NCI-H2107 (cell line): ENCODE results near the gene CXCL12.

Source experiments
- DNase-seq: peaks from one replicate; lab custom pipeline; 2025; lab: John Stamatoyannopoulos, UW

Gene CXCL12

DNA sequence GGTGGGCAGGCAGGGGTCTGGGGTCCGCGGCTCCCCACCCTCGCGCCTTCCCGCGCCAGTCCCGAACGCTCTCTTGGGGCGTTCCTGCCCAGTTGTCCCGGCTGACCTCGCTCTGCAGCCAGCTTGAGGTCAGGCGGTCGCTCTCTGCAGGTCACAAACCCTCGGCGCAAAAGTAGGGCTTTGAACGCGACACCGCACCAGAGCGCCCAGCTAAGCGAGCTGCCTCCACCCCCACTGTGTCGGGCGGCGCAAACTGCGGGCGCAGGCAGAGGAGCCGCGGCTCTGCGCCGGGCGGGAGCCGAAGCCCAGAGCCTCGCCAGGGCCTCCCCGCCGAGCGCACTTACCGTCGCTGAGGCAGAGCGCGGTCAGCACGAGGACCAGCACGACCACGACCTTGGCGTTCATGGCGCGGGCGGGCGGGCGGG, 284 bp downstream of the CXCL12 start:
- DNase-seq = no peak

DNA sequence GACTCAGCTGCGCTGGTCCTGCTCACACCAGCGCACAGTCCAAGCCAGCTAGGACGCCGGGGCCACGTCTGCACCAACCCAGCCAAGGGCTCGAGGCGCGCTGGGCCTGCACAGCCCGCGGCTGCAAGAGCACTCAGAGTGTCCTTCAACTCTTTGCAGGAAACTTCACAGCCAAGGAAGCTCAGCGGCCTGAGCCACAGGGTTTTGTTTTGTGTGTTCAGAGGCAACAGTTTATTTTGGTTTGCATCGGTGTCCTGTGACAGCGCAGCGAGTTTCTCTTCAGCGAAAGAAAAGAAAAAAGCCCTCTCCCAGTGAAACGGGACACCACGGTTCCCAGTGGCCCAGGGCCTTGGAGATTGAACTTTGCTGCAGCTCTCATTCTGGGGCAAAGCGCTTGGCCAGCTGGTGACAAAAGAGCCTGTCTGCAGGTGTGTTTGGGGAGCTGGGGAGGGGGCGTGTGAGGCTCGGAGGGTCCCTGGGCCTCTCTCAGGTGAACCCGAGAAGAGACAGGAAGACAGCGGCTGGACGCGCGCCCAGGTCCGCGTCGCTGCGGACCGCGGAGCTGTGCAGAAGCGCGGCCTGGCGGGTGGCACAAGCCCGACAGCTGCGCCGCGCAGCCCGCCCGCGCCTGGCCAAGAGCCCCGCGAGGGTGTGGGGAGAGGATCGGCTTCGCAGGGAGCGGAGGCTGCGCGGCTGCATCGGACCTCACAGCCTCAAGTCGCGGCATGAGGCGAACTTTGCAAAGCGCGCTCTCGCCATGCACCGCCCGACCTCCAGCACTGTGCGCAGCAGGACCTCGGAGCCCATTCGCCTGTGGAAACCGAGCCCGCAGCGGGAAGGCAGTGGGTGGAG, 922 bp downstream of the CXCL12 start:
- no peak for DNase-seq

DNA sequence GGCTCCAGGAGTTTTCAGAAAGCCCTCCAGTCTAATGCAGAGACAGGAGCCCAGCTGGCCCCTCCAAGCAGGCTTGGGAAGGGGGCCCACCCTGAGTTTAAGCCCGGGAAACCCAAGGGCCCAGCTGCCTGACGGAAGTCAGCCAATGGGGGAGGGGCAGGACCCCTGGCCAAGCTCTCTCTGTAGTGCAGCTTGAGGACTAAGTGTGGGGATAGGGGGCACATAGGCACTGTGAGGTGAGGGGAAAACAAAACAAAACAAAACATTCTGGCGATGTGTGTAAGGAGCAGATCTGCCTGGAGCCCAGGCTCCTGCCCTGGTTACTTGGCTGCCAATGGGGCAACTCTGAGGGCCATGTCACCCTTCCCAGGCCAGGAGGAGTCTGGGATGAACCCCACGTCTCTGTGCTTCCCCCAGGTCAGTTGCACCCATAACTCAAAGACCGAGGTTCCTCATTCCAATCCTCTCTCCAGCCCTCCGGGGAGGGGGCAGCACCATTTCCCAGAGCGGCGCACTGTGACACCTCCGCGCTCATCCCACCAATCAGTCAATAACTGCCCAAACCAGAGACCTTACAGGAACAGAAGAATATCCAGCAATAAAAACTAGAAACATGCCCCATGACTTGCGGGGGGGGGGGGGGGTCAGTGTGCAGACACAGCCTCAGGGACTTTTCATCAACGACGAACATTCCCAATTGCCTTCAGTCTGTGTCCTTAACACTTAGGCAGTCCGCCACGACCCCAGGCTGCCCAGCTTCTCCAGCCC, 1.7 kb downstream of the CXCL12 start:
- no peak for DNase-seq

DNA sequence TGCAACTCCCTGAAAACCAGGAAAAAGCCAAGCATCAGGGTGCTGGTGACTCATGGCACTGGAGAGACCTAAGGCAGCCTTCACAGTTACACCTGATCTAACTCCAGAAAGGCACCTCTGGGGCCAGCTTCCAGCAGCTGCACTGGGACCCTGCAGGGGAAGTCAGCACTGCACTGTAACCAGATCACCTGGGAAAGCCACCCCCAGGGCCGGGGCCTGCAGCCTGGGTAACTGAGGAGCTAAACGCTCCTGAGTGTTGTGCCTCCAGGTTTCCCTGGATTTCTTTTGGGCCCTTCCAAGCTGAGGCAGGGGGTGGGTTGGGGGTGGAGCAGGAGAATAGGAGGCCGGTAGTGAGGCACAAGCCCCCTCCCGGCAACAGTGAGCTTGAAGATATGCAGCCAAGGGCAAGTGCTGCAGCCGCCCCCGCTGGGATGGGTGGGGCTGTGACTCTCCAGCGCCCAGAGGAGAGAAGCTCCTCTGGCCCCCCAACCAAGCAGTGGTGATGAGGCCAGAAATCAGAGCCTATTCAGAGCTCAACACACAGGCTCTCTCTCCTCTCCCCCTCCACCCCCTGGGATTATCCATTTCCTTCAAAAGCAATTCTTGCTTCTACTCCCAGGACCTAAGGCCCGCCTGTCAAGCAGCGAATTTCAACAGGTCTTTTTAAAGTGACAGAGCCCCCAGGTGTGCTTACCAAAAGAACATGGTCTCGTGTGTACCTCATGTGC, 2.6 kb downstream of the CXCL12 start:
- no peak for DNase-seq

DNA sequence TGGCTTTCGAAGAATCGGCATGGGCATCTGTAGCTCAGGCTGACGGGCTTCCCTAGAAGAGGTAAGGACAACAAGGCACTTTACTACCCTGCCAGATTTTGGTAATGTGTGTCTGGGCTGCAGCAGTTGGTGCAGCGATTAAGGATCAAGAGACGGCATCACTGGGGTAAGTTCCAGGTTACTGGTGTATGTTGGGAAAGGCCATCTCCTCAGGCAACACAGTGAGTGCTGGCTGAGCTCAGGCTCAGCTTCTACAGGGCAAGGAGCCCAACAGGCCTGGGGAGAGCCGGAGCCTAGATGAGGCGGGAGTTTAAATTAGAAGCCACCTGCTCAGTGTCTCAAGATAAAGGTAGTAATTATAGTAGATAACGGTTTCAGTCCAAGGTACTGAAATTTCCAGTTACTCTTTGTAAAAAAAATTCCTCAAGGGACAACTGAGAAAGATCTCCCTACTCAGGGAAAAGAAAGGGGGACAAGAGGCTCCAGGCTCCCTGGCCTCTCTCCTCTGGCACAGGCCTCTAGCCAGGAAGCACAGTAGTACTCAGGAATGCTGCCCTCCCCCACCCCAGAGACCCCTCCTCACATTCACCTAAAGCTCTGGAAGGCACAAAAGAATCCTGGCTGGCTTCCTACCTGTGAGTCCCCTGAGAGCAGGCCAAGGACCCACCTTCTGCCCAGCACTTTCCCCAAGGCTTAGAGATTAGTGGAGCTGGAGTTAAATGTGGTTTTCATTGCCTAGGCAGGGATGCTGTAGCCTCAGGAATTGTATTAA, 3.9 kb downstream of the CXCL12 start:
- DNase-seq = no peak

DNA sequence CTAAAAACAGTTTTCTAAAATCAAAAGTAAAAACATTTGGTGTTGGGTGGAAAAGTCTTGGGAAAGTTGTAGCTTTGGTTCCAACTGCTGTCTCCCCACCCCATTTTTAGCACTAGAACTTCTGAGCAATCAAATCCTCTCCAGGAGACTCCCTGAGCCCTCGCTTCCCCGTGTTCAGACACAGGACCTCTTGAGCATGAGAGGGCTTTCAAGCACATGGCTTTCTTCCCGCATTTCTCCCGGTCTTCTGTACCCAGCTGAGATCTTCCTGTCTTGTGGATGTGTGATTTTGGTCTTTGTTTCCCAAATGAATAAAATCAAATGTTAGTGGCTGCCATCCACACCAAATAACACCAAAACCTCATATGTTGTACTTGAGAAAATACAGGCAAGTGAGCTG, 5.0 kb downstream of the CXCL12 start:
- no peak for DNase-seq

DNA sequence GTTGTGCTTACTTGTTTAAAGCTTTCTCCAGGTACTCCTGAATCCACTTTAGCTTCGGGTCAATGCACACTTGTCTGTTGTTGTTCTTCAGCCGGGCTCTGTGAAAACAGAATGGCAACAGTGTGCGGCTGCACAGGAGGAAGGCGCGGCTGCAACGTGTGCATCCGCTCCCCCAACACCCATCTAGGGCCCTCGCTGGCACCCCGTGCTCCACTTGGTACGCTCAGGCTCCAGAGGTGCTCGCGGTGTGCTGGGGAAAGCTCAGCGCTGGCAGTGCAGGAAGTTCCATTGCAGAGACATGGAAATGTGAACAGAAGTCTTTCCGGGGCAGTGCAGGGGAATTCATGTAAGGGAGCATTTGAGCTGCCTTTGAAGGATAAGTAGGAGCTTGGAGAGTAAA, 6.3 kb downstream of the CXCL12 start:
- no peak for DNase-seq

DNA sequence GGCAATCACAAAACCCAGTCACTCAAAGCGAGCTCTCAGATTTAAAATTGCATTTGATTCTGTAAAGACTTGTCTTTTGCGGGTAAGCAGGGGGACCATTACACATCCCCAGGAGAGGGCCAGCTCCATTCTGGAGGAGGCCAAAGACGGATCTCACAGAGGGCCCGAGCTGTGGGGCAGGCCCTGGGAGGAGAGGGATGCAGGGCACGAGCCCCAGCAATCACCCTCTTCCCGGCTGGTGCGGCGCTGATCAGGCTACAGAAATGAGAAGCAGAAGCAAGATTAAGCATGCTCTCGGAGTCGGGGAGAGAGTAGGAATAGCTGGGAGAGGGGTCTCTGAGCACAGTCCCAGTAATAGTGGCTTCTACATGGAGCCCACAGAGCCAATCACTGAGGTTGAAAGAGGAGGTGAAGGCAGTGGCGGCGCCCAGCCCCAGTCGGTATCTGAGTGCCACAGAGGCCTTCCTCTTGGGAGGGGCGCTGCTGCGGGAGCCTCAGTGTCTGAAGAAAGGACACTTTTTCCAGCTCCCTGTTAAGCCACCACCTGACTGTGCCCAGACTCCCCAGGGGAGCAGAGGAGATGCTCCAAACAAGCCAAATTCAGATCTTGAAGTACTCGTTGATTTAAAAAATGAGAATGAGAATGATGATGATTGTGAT, 7.1 kb downstream of the CXCL12 start:
- DNase-seq = no peak

DNA sequence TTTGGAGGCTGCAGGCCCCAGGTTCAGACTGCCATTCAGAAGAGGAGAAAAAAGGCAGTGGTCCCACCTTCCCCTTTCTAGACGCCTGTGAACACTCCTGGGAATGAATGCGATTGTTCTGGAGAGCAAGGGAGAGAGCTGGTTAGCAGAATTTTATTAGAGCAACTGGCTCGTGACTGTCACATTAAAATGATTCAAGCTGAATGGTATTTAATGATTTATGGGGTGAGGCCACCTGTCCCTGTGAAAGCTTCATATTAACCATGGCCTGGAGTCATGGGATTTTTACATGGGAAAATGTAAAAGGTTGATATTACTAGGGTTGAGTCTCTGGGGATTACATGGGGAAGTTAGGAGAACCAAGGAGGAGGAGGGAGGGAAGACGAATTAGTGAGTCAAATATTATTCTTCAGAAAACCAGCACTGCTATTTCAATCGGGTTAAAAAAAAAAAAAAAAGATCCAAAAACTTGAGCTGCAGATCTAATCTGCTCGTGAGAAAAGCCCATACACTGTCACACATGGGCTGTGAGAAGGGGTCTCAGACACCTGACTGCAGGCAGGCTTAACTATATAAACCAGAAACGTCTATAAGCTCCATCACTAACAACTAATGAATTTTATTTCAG, 8.3 kb downstream of the CXCL12 start:
- no peak for DNase-seq

DNA sequence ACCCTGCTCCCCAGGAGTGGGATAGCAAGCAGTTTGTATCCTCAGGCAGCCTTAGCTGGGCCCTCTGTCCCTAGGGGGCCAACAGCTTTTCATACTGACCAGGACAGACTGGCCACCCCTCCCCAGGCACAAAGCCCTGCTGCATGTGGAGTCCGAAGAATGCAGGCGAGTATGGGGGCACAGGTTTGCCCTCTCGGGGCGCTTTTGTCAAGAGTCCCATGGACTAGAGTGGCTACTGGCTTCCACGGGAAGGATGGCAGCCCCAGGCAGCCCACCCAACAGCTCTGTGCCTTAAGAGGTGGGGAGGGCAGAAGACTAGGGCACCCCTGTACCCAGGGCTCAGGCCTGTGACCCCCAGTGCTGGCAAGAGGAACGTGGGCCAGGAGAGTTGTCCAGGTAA, 10.7 kb downstream of the CXCL12 start:
- DNase-seq = no peak

DNA sequence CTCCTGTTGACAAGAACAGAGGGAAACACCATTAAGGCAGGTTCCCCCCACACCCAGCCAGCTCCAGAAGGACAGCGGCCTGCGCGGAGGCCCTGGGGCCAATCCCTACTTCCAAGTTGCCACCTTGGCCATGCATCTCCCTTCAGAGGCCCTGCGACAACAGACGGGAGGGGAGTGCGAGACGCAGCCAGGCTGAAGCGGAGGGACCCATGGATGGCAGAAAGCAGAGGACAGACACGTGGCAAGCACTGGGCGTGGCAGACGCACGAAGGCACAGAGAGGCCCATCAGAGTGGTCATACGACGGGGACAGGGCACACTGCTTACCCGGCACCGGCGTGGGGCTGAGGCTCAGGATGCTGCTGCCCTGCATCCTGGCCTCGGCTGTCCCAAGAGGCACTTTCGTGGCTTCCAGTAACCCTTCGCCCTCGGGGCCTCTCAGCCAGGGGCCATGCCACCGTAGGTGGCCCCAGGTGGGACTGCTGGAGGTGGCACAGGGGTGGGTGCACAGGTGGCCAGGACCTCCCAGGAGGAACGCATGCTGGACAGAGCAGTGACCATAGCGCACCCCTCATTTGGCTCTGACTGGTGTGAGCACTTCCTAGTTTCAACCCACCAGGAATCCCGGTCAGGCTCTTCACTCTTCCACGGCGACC, 11.4 kb downstream of the CXCL12 start:
- DNase-seq = no peak

DNA sequence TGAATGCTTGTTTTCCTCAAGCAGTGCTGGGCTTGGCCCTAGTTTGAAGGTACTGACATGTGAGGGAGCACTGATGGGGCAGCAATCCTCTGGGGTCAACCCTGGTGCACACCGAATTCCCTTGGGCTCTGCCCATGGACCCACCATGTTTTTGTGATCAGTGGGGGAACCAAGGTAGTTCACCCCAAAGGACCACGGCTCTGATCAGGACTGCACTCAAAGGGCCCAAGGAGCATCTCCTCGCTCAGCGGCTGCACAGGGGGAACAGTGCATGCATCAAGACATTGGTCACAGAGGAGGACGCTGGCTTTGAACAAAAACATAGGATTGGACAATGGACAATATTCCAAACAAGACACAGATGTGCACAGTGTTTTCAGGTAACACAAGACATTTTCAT, 12.7 kb downstream of the CXCL12 start:
- no peak for DNase-seq

DNA sequence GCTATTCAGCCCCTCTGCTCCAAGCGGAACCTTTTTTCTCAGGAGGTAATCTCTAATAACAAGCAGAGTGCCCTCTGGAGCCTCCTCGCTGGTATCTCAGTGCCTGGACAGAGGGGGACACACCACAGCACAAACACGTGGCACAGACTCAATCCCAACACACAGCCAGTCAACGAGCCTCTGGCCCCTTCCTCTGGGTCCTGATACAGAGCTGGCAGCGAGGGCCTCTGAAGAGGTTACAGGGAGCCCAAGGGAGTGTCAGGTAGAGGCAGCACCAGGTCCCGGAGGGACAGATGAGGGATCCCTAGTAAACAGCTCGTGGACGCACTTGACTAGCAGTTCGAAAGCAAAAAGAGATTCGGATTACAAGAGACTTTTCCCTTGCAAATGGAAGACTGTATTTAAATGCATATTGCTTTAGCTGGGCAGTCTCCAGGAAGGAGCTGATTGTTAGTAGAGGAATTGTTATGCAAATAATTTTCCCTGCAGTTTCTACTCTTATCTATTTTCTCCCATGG, 14.1 kb downstream of the CXCL12 start:
- DNase-seq = no peak

DNA sequence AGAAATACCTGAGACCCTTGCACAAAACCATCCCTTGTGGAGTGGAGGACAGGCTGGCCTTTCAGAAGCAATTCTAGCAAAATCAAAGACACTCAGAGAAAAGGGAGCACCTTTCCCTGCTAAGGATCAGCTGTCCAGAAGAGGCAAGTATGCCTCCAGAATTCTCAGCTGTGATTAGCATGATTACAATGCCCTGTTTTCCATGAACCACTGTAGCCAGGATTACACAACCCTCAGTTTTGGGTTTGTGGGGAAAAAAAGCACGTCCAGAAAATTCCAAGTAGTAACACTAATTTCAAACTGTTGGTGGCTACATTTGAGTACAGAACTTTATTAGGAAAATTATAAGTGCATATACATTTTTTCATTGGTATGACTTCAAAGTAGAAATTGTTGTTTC, 15.0 kb downstream of the CXCL12 start:
- DNase-seq = no peak

DNA sequence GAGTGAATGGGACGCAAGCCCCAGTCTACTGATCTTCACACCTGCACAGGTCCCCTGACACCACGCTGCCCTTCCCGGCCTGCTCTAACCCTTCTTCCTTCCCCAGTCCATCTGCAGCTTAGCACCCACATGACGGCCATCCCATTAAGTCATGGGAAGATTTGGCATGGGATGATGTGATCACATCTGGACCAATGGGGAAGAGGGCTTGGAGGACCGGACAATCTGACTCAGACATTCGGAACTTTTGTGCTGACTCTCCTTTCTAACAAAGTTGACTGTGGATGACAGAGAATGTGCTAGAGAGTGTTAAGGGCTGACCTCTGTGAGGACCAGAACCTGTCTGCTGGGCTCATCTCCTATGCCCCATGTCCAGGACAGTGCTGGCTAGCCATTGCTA, 15.6 kb downstream of the CXCL12 start:
- DNase-seq = no peak

DNA sequence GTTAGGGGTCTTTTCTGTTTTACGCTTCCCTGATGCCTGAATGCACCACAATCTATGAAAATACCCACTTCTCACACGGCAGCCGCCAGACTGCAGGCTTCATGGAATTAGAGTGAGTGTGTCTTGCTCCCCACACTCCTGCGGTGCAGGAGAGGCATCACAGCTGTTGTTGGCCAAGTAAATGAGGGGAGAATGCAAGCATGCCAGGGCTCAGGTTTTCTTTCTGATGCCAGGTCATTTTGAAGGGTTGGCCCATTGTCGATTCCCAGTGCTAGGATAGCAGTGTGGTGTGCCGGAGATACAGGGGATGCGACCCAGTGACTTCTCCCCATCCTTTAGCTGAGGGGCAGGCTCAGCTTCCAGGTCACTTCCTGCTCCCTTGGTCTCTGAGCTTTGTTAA, 16.3 kb downstream of the CXCL12 start:
- no peak for DNase-seq

DNA sequence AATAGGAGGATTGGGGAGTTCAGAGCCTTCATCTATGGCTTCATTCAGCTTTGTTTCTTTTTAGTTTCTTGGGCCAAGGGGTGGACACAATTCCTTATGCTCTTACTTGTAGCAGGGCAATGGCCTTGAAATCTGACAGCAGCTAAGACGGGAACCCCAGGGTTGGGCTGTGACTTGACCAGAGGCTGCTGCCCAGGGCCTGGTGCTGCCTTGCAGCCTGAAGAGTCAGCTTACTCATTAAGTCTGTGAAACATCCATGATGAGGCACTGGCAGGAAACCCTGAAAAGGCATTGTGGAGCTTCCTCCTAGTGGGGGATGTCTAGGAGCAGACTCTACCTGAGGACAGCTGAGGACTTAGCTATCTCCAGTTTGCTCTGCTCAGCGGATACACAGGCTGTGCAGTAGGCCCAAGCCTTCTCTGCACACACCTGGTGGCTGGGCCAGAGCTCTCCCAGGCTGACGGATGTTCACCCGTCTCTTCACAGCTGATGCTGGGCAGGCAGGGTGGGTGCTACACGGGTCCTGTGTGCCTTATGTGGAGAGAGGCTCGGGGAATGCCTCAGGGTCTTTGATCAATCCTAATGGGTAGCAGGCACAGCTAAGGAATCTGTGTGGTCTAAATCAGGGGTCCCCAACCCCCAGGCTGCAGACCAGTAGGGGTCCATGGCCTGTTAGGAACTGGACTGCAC, 17.8 kb downstream of the CXCL12 start:
- no peak for DNase-seq

DNA sequence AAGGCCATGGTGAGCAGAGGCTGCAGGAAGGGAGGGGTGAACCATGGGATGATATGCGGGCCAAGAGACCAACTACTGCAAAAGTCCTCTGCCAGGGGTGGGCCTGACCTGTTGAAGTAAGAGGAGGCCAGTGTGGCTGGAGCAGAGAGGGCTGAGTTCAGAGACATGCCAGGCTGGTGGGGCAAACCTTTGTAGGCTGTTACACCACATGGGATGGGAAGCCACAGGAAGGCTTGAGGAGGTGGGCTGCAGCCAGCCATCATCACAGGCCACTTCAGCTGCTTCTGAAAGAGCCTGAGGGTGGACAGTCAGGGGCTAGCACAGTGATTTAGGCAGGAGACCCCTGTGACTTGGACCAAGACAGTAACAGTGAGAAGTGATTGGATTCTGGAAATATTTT, 20.3 kb downstream of the CXCL12 start:
- DNase-seq = no peak

DNA sequence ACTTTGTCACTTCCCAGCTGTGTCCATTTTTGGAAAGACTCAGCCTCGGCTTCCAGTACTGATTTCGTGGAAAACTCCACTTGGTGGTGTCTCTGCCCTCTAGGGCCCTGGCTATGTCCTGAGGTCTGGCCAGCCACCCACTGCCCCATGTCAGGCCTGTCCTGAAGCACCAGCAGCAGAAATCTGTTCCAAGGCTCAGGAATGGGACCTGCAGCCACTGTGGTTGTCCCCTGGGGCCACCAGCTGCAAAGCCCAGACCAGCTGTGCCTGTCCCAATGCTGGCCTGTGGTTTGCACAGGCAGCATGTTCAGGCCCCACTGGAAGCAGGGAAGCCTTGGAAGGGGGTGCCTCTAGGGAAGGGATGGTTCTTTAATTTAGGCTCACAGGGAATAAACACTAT, 21.2 kb downstream of the CXCL12 start:
- DNase-seq = no peak
